ENCODE results near the gene GNAZ.

The GNAZ gene

GRCh38 chr22:23107487-23108248, 37.3 kb downstream of the GNAZ start:
- no peak for DNase-seq (ENCODE audit: low spot score)

GRCh38 chr22:23108249-23109078, 38.1 kb downstream of the GNAZ start:
- no peak for DNase-seq (ENCODE audit: low spot score)

GRCh38 chr22:23109079-23109347, 38.7 kb downstream of the GNAZ start:
- DNase-seq (ENCODE audit: low spot score), result no peak

- DNase-seq (ENCODE audit: low spot score), result no peak
Observed at GRCh38 chr22:23109441-23109978, 39.2 kb downstream of the GNAZ start.

GRCh38 chr22:23110190-23110921, 40.0 kb downstream of the GNAZ start:
- DNase-seq (ENCODE audit: low spot score), result no peak

GRCh38 chr22:23110922-23111527, 40.7 kb downstream of the GNAZ start:
- DNase-seq (ENCODE audit: low spot score), result no peak

- DNase-seq (ENCODE audit: low spot score), result no peak
Observed at GRCh38 chr22:23112472-23113012, 42.2 kb downstream of the GNAZ start.

GRCh38 chr22:23113067-23113846, 42.9 kb downstream of the GNAZ start:
- no peak for DNase-seq (ENCODE audit: low spot score)

GRCh38 chr22:23113847-23114720, 43.8 kb downstream of the GNAZ start:
- no peak for DNase-seq (ENCODE audit: low spot score)

GRCh38 chr22:23114721-23115020, 44.4 kb downstream of the GNAZ start:
- no peak for DNase-seq (ENCODE audit: low spot score)

GRCh38 chr22:23115369-23115768, 45.0 kb downstream of the GNAZ start:
- DNase-seq (ENCODE audit: low spot score), result no peak

GRCh38 chr22:23115825-23116494, 45.6 kb downstream of the GNAZ start:
- no peak for DNase-seq (ENCODE audit: low spot score)

GRCh38 chr22:23116506-23117263, 46.4 kb downstream of the GNAZ start:
- no peak for DNase-seq (ENCODE audit: low spot score)

GRCh38 chr22:23117275-23117674, 47.0 kb downstream of the GNAZ start:
- DNase-seq (ENCODE audit: low spot score), result no peak

- DNase-seq (ENCODE audit: low spot score), result no peak
Observed at GRCh38 chr22:23117891-23118646, 47.8 kb downstream of the GNAZ start.

GRCh38 chr22:23118647-23119493, 48.6 kb downstream of the GNAZ start:
- no peak for DNase-seq (ENCODE audit: low spot score)
